ENCODE data around the gene PXDN.

DNA sequence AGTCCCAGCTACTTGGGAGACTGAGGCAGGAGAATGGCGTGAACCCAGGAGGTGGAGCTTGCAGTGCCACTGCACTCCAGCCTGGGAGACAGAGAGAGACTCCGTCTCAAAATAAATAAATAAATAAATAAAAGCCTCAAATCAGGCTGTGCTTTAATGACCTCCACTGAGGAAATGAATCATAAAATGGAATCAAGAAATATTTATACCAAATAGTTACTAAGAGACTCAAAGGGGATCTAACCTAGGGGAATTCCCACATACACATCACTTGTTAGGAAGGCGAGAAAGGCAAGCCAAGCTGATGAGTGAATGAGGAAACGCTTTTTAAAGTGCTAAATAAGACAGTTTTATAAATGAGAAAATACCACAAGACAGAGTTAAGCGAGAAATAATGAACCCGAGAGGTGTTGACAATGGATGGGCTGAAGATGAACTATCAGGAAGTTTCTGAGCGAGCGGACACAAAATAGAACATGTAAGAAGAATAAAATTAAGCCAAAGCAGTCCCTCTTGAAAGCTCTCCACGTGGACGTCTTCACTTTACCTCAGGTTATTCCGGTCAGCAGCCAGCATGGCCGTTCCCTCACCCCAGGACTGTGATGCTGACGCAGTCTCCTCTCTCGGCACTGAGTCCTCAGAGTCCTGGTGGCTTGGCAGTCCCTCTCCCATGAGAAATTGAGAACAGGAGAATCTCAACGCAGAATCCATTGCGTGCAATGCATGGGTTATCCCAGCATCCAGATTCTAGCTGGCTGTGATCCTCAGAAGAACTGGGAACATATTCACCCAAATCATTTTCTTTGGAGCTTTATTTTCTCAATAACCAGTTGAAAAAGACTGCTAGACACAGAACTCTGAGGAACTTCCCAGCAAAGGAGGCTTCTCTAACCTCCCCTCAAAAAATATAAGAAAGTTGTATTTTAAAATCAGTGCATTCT lies 22.3 kb downstream of the PXDN start:
- TF ChIP-seq STAT3 (IDR thresholded peaks at IDR 0.05; ENCODE audit: low read depth, low read length) (no peak), SRF (IDR thresholded peaks at IDR 0.05; ENCODE audit: low read depth in 2 of 2, low read length in 2 of 2) (no peak), POLR2AphosphoS5 (IDR thresholded peaks at IDR 0.05; ENCODE audit: low read length) (no peak), HDAC2 (IDR thresholded peaks at IDR 0.05) (no peak), TAF1 (IDR thresholded peaks at IDR 0.05; ENCODE audit: borderline replicate concordance, low read depth, low read length) (no peak), ZZZ3 (IDR thresholded peaks at IDR 0.05; ENCODE audit: control insufficient read depth, insufficient read length, low read depth) (no peak), RFX5 (IDR thresholded peaks at IDR 0.05; ENCODE audit: low read depth, low read length) (no peak), LARP7 (IDR thresholded peaks at IDR 0.05) (no peak), NBN (IDR thresholded peaks at IDR 0.05) (no peak), EZH2 (IDR thresholded peaks at IDR 0.05; ENCODE audit: borderline replicate concordance, control insufficient read depth, low read depth, low read length) (no peak), JUND (IDR thresholded peaks at IDR 0.05; ENCODE audit: low read depth, low read length) (no peak), CEBPB (IDR thresholded peaks at IDR 0.05; ENCODE audit: borderline replicate concordance in 1 of 2, low read depth in 2 of 2, low read length in 2 of 2) (no peak)
- TF ChIP-seq, protein P1, sequence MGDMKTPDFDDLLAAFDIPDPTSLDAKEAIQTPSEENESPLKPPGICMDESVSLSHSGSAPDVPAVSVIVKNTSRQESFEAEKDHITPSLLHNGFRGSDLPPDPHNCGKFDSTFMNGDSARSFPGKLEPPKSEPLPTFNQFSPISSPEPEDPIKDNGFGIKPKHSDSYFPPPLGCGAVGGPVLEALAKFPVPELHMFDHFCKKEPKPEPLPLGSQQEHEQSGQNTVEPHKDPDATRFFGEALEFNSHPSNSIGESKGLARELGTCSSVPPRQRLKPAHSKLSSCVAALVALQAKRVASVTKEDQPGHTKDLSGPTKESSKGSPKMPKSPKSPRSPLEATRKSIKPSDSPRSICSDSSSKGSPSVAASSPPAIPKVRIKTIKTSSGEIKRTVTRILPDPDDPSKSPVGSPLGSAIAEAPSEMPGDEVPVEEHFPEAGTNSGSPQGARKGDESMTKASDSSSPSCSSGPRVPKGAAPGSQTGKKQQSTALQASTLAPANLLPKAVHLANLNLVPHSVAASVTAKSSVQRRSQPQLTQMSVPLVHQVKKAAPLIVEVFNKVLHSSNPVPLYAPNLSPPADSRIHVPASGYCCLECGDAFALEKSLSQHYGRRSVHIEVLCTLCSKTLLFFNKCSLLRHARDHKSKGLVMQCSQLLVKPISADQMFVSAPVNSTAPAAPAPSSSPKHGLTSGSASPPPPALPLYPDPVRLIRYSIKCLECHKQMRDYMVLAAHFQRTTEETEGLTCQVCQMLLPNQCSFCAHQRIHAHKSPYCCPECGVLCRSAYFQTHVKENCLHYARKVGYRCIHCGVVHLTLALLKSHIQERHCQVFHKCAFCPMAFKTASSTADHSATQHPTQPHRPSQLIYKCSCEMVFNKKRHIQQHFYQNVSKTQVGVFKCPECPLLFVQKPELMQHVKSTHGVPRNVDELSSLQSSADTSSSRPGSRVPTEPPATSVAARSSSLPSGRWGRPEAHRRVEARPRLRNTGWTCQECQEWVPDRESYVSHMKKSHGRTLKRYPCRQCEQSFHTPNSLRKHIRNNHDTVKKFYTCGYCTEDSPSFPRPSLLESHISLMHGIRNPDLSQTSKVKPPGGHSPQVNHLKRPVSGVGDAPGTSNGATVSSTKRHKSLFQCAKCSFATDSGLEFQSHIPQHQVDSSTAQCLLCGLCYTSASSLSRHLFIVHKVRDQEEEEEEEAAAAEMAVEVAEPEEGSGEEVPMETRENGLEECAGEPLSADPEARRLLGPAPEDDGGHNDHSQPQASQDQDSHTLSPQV (IDR thresholded peaks at IDR 0.05) = no peak
- TF ChIP-seq, protein P2, sequence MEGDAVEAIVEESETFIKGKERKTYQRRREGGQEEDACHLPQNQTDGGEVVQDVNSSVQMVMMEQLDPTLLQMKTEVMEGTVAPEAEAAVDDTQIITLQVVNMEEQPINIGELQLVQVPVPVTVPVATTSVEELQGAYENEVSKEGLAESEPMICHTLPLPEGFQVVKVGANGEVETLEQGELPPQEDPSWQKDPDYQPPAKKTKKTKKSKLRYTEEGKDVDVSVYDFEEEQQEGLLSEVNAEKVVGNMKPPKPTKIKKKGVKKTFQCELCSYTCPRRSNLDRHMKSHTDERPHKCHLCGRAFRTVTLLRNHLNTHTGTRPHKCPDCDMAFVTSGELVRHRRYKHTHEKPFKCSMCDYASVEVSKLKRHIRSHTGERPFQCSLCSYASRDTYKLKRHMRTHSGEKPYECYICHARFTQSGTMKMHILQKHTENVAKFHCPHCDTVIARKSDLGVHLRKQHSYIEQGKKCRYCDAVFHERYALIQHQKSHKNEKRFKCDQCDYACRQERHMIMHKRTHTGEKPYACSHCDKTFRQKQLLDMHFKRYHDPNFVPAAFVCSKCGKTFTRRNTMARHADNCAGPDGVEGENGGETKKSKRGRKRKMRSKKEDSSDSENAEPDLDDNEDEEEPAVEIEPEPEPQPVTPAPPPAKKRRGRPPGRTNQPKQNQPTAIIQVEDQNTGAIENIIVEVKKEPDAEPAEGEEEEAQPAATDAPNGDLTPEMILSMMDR (IDR thresholded peaks at IDR 0.05 in 2 of 3, conservative IDR thresholded peaks at IDR 0.05 in 1 of 3; ENCODE audit: control insufficient read depth in 2 of 3, extremely low read depth in 1 of 3, insufficient read depth in 1 of 3, low read depth in 3 of 3, low read length in 3 of 3) = no peak

Measured in GM12878 (cell line).